ENCODE data around the gene FXYD2. TPM values are rescaled to one million over a fixed set of nuclear protein-coding genes. Genes with fewer than 3 reads are reported as not detected.
A peak's percentile ranks its signal among the peaks of the same experiment; 100 is the strongest.

FXYD2 gene
- total and polyA plus RNA-seq, 10 of the 15 experiments (the other 5 are each of a cell fraction or from before 2014, with no cell fraction given), result 1.2 to 4.5 (median 2.4) TPM

GRCh38 chr11:117828611-117829368 is 4.2 kb upstream of the FXYD2 start (continued):
- TF ChIP-seq BCL3 (IDR thresholded peaks at IDR 0.05; ENCODE audit: borderline replicate concordance, insufficient read depth, low read depth, low read length, poor library complexity, severe bottlenecking) (no peak), DPF2 (IDR thresholded peaks at IDR 0.05) (peak; percentile 98), KAT2A (conservative IDR thresholded peaks at IDR 0.05; ENCODE audit: control insufficient read depth, low read depth, low read length) (no peak)
- TF ChIP-seq, protein P1, sequence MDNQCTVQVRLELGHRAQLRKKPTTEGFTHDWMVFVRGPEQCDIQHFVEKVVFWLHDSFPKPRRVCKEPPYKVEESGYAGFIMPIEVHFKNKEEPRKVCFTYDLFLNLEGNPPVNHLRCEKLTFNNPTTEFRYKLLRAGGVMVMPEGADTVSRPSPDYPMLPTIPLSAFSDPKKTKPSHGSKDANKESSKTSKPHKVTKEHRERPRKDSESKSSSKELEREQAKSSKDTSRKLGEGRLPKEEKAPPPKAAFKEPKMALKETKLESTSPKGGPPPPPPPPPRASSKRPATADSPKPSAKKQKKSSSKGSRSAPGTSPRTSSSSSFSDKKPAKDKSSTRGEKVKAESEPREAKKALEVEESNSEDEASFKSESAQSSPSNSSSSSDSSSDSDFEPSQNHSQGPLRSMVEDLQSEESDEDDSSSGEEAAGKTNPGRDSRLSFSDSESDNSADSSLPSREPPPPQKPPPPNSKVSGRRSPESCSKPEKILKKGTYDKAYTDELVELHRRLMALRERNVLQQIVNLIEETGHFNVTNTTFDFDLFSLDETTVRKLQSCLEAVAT (IDR thresholded peaks at IDR 0.05), result peak; percentile 44; the same call in 1 of the 2 replicates

- no peak overlapping the region for H3K27ac ChIP-seq (ENCODE audit: control insufficient read depth, insufficient read depth)
- H3K9me3 ChIP-seq (replicated peaks; ENCODE audit: control insufficient read depth, insufficient read depth, low read length), result no peaks in the 10 kb centered on the region
- FAIRE-seq (no peak), DNase-seq (ENCODE audit: low read depth, low spot score) (no peak), ATAC-seq (peak; percentile 3)
- TF ChIP-seq BHLHE40 (IDR thresholded peaks at IDR 0.05; ENCODE audit: borderline replicate concordance in 1 of 2, low read depth in 2 of 2, low read length in 1 of 2) (peak in 1 of 2 experiments; percentile 65; a peak in 2 of 4 replicates), FOXM1 (IDR thresholded peaks at IDR 0.05; ENCODE audit: low read depth, low read length) (no peak)
- SMC1A ChIA-PET (ENCODE audit: uncharacterized antibody, unreplicated experiment), result interaction anchor here (0.5 to 9.6 kb wide), 16 partner anchors 10 to 275 kb away, joined by 3 to 98 read pairs (median 4); no protein-coding TSS in a partner anchor
- no peak overlapping the region for H2AFZ ChIP-seq (ENCODE audit: control insufficient read depth, low read depth, low read length)
- no peaks in the 10 kb centered on the region for H4K20me1 ChIP-seq (ENCODE audit: control insufficient read depth, insufficient read depth)
- no peaks in the 10 kb centered on the region for H3K79me2 ChIP-seq (ENCODE audit: control insufficient read depth, insufficient read depth, low read length)
- H3K36me3 ChIP-seq (ENCODE audit: control insufficient read depth in 2 of 2, insufficient read depth in 2 of 2, low read length in 1 of 2), result no peaks in the 10 kb centered on the region
- CTCF ChIA-PET, result interaction anchor here (0.6 to 16.0 kb wide), 13 partner anchors 9 to 226 kb away, joined by 3 to 503 read pairs (median 7); no protein-coding TSS in a partner anchor
- POLR2A ChIA-PET, result interaction anchor here (0.8 to 1.8 kb wide), 5 partner anchors 10 to 225 kb away, joined by 3 to 15 read pairs (median 3); partner anchors contain the start of gene TMPRSS13
- in situ Hi-C loops (cut with MboI), result no loop called here
- RAD21 ChIA-PET (ENCODE audit: unreplicated experiment), result interaction anchor here (0.7 to 22.6 kb wide), 11 partner anchors 11 to 225 kb away, joined by 3 to 393 read pairs (median 4); no protein-coding TSS in a partner anchor
- no peak overlapping the region for H3K4me2 ChIP-seq (ENCODE audit: control insufficient read depth, insufficient read depth)
- H3K4me1 ChIP-seq (ENCODE audit: control insufficient read depth, insufficient read depth, low read length), result peaks cover 17% of the 10 kb centered on the region
- BruUV-seq (replicated peaks), result TSS peak; percentile 66
- no peaks in the 10 kb centered on the region for H3K27me3 ChIP-seq (replicated peaks in 1 of 2; ENCODE audit: control insufficient read depth in 2 of 2, insufficient read depth in 2 of 2, low read length in 1 of 2)
- H3K4me3 ChIP-seq, result no peak overlapping the region
- H3K9ac ChIP-seq (ENCODE audit: control insufficient read depth, insufficient read depth, low read length), result no peak overlapping the region
- WGBS (ENCODE audit: insufficient coverage, insufficient replicate concordance, low lambda C conversion rate, missing lambda C conversion rate), result 26% methylated on average over 14 of the region's 15 CpGs
- intact Hi-C loops (cut with micrococcal nuclease; ENCODE audit: unreplicated experiment), result no loop called here
Observed at GRCh38 chr11:117827521-117828511, 3.3 kb upstream of the FXYD2 start.
